Measurements from ENCODE around the gene BCL3.

BCL3 gene

DNA sequence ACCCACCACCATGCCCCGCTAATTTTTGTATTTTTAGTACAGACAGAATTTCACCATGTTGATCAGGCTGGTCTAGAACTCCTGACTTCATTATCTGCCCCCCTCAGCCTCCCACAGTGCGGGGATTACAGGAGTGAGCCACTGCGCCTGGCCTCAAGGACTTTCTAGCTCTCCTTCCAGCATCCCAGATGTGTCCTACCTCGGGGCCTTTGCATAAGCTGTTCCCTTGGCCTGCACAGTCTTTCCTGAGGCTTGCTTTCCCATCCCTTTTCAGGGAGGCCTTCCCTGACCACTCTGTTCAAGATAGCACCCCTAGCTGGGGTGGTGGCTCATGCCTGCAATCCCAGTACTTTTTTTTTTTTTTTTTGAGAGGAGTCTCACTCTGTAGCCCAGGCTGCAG is 46.1 kb downstream of the BCL3 start:
- DNase-seq (ENCODE audit: low read depth), result no peak

DNA sequence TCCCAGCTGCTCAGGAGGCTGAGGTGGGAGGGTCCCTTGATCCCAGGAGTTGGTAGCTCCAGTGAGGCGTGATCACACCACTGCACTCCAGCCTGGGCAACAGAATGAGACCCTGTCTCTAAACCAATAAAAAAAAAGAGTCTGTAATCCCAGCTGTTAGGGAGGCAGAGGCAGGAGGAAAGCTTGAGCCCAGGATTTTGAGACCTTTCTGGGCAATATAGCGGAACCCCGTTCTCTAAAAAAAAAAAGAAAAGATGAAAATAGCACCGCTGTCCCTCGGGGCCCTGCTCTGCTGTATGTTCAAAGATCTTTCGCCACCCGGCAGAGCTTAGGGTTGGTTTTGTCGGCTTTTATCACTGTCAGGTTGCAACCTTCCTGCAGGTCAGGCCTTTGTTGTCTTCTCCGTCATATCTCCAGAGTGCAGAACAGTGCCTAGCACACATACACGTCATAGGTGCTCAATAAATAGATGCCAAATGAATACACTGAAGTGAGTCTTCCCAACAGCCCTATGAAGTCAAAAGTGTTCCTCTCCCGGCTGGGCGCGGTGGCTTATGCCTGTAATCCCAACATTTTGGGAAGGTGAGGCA is 47.0 kb downstream of the BCL3 start:
- no peak for DNase-seq (ENCODE audit: low read depth)

DNA sequence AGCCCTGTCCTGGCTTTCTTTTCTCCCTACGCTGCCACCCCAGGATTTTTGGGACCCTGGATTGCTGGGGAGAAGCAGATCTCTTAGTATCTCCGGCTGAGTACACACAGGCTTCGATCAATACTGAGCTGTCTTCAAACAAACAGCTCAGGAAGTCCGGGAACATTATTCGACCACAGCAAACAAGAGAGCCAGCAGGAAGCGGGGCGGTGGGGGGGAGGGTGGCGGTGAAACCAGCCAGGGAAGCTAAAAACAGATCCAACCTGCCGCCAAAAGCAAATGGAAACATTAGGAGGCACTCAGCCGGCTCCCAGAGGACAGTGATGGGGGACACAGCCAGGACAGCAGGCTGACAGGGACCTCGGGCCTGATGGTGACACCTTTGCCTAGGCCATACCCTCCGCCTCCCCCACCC is 48.2 kb downstream of the BCL3 start:
- DNase-seq (ENCODE audit: low read depth), result peak; percentile 59

DNA sequence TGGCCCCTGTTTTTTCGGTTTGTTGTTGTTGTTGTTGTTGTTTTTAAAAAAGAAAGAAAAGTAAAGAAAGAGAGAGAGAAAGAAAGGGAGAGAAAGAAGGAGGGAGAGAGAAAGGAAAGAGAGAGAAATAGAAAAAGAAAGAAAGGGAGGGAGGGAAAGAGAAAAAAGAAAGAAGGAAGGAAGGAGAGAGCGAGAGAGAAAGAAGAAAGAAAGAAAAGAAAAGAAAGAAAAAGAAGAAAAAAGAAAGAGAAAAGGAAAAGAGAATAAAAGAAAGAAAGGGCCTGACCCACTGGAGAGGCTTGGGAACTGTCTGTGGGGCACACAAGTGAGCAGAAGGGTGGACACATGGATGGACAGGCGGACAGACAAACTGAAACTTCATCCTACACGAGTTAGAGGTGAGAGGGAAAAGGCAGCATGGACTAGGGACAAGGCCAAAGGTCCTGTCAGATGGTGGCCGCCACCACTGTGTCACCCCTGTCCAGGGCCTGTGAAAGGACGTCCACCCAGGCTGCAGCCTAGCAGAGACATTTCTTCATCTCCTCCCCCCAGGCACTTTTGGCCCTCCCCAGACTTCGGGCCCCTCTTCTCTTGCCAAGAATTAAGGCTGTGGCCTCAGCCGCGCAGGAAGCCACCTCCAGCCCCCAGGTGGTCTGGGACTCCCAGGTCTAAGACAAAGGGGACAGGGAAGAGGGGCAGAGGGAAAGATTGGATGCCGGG is 51.3 kb downstream of the BCL3 start:
- DNase-seq (ENCODE audit: low read depth), result no peak

DNA sequence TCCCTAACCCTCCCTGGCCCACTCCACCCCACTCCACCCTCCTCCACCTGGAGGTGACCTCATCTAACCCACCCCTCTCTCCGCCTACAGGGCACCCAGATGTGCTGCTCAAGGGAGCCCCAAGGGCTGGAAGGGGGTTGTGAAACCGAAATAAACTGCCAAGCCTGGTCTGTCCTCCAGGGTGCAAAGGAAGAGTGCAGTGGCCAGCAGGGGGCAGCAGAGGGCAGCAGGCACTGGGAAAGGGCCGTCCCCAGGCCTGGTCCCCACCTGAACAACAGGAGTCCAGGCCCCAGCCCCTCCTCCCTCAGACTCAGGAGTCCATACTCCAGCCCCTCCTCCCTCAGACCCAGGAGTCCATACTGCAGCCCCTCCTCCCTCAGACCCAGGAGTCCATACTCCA is 52.0 kb downstream of the BCL3 start:
- peak; percentile 87 for DNase-seq (ENCODE audit: low read depth)

DNA sequence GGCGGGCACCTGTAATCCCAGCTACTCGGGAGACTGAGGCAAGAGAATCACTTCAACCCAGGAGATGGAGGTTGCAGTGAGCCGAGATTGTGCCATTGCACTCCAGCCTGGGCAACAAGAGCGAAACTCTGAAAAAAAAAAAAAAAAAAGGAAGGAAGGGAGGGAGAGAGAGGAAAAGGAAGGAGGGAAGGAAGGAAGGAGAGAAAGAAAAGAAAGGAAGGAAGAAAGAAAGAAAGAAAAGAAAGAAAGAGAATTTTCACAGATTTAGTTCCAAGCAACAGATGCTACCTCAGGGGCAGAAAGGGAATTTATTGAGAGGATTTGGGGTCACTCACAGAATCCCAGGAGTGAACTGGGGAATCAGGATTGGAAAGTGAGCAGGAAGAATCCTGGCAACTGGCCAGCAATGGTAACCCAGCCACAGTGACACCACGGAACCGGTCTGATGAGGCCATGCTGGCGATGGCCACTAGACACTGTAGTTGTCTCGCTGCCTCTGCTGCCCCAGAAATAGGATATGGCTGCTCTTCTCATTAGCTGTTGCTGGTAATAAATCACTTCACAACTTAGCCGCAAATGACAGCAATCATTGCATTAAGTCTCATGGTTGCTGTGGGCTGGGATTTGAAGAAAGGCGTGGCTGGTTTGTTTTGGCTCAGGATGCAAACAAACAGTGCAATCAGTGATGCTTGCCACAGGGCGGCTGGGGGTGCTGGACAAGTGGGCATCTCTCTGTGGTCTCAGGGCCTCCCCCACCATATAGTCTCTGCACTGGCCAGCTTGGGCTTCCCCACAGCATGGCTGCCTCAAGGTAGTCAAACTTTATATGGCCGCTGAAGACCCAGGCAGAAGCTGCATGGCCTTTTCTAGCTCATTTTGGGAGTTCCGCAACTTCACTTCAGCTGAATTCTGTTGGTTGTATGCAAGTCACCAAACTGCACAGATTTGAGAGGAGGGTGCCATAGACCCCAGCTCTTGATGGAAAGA is 55.2 kb downstream of the BCL3 start:
- DNase-seq (ENCODE audit: low read depth), result no peak

DNA sequence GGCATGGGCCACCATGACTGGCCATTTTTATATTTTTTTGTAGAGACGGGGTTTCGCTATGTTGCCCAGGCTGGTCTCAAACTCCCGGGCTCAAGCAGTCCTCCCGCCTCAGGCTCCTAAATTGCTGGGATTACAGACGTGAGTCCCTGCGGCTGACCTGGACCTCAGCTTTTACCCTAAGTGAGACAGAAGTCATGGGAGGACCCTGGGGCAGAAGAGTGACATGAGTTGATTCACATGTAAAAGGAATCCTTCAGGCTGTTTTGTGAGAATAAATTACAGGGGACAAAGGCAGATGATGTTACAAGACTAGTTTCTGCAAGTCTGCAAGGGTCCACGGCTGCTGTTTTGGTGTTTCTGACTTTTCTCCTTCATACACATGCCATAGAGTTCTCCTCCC is 57.8 kb downstream of the BCL3 start:
- no peak for DNase-seq (ENCODE audit: low read depth)

DNA sequence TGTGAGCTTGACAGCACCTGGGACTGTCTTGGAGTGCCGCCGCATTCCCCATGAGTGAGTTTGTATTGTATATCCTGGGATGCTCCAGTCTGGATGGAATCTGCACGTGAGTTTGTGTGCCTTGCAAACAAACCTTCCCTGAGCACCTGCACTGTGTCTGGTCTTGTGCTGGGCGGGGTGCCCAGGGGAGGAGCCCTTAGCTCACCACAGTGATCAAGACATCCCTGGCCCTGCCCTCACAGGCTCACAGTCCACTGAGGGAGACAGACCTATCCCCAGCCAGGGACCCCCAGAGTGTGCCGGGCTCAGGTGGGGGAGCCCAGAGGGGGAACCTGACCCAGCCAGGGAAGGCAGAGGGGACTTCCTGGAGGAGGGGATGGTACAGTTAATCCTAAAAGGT is 58.7 kb downstream of the BCL3 start:
- no peak for DNase-seq (ENCODE audit: low read depth)

DNA sequence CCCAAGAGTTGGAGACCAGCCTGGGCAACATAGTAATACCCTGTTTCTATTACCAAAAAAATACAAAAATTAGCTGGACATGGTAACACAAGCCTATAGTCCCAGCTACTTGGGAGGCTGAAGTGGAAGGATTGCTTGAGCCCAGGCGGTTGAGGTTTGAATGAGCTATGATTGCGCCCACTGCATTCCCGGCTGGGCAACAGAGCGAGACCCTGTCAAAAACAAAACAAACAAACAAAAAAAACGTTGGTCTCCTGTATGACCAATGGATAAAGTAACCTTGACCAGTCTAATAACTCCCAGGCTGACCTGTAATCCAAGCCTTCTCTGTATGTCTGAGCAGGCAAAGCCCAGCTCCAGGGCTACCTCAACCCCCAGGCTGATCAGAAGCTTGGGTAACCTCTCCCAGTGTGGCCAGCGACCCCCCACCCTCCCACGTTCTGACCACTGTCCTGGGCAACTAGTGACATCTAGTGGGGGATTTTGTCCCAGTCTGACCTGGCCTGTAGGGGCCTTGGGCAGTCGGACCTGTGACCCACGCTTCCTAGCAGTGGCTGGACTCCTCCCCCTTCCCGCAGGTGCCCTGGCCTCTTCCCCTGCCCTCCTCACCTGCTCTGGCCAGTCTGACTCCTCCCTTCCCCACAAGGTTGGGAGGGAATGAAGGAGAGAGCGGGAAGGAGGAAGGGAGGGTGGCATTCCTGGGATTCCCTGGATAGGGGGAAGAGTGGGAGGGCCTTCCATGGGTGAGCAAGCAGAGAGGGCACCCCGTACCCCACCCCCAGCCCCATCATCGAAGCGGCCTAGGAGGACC is 59.3 kb downstream of the BCL3 start:
- peak; percentile 53 for DNase-seq (ENCODE audit: low read depth)

DNA sequence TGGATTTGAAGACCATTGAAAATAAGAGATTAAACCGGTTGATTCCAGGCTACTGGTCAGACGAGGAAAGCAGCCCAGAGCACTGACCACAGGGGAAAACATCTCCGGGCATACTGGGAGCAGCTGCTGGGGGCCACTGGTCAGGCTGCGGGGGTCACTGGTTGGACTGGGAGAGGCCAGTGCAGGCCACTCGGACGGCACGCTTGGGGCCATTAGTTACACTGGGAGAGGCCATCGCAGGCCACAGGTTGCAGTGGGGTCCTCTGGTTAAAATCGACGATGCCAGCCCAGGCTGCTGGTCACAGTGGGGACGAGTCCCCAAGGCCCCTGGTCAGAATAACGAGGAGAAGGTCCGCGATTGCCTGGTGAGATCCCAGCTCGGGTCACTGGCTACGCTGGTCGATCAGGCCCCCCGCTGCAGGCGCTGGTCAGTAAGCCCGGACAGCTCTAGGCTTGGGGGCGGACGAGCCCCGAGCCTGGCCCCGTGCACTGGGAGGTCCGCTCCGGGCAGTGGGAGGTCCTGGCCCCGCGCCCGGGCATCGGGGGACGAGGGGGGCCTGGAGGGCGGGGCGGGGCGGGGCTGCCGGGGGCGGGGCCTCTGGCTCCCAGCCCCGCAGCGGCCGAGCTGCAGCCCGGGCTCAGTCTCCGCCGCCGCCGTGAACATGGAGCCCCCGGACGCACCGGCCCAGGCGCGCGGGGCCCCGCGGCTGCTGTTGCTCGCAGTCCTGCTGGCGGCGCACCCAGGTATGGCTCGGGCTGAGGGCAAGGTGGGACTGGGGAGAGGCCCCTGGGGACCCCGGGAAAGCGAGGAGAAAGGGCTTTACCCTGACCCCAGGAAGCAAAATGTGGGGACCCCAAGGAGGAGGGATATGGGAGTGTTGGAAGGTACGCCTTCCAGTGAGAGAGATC is 60.2 kb downstream of the BCL3 start, which contains the start of gene BCAM:
TSS of gene BCAM (plus strand) at position 641 of the 909 bp plus-strand sequence. CDS start at position 663, 22 bp downstream.
- no peak for DNase-seq (ENCODE audit: low read depth)
